HepG2 (cell line): ENCODE results near the gene AGER. TPM values are rescaled to one million over a fixed set of nuclear protein-coding genes. Genes with fewer than 3 reads are reported as not detected.
A peak's percentile ranks its signal among the peaks of the same experiment; 100 is the strongest.

Experiments
- AGO1 ChIP-seq: fragments of 200-400 bp; formaldehyde crosslinking; IDR thresholded peaks from 2 replicates; pipeline ENCODE4 v1.6.1; 2017; ENCODE audit warnings: mild to moderate bottlenecking, low read depth, low read length, moderate library complexity; ENCODE audit not compliant: poor library complexity, severe bottlenecking
- ATF4 ChIP-seq, 2 experiments: fragments of 450-650 bp in 1 of 2; sonication (generic) in 1 of 2; formaldehyde crosslinking; IDR thresholded peaks; 2 replicates each; pipeline versions ENCODE4 v1.5.0 to v1.8.0; 2020 to 2022; ENCODE audit warnings: mild to moderate bottlenecking in 1 of 2, missing genetic modification reagents in 1 of 2
- BHLHE40 ChIP-seq: IDR thresholded peaks from 2 replicates; pipeline ENCODE4 v1.6.1; 2011; ENCODE audit warnings: low read length, improper control_type of control experiment
- DBP ChIP-seq: sonication (generic); formaldehyde crosslinking; IDR thresholded peaks from 2 replicates; pipeline ENCODE4 v1.4.0; 2020; ENCODE audit warnings: missing genetic modification reagents; ENCODE audit errors: not compliant biosample characterization
- ETV5 ChIP-seq: IDR thresholded peaks from 2 replicates; pipeline ENCODE4 v1.6.1; 2018; ENCODE audit warnings: missing biosample characterization, missing genetic modification reagents, inconsistent platforms, borderline replicate concordance
- GPN1 ChIP-seq: sonication (generic); formaldehyde crosslinking; IDR thresholded peaks from 2 replicates; pipeline ENCODE4 v1.5.1; 2020; ENCODE audit warnings: missing genetic modification reagents, borderline replicate concordance
- JDP2 ChIP-seq: sonication (generic); formaldehyde crosslinking; IDR thresholded peaks from 2 replicates; pipeline ENCODE4 v1.8.1; 2022; ENCODE audit warnings: missing genetic modification reagents, borderline replicate concordance
- KDM3A ChIP-seq: IDR thresholded peaks from 2 replicates; pipeline ENCODE4 v1.6.1; 2018; ENCODE audit warnings: low read depth, missing compliant biosample characterization
- KLF12 ChIP-seq: sonication (generic); formaldehyde crosslinking; IDR thresholded peaks from 2 replicates; pipeline ENCODE4 v1.4.0; 2020; ENCODE audit warnings: missing genetic modification reagents, borderline replicate concordance
- MAZ ChIP-seq, 2 experiments: sonication (generic) in 1 of 2; formaldehyde crosslinking in 1 of 2; IDR thresholded peaks; 2 replicates each; pipeline versions ENCODE4 v1.5.0 to v1.6.1; 2012 to 2020; ENCODE audit warnings: low read depth in 2 of 2, mild to moderate bottlenecking in 2 of 2, borderline replicate concordance in 1 of 2, improper control_type of control experiment in 1 of 2, low read length in 1 of 2, missing genetic modification reagents in 1 of 2, moderate library complexity in 1 of 2
- MXI1 ChIP-seq: IDR thresholded peaks from 3 replicates; pipeline ENCODE4 v1.6.1; 2012; ENCODE audit warnings: low read depth, low read length, inconsistent platforms, borderline replicate concordance
- NFE2L1 ChIP-seq: sonication (generic); formaldehyde crosslinking; IDR thresholded peaks from 2 replicates; pipeline ENCODE4 v1.4.0; 2020; ENCODE audit warnings: missing genetic modification reagents, mild to moderate bottlenecking, borderline replicate concordance
- RNF219 ChIP-seq: sonication (generic); formaldehyde crosslinking; IDR thresholded peaks from 2 replicates; pipeline ENCODE4 v1.5.0; 2020; ENCODE audit warnings: mild to moderate bottlenecking, missing genetic modification reagents
- SIN3B ChIP-seq: fragments of 150-350 bp; IDR thresholded peaks from 2 replicates; pipeline ENCODE4 v1.6.1; 2014; ENCODE audit warnings: low read length
- SMC3 ChIP-seq: IDR thresholded peaks from 2 replicates; pipeline ENCODE4 v1.6.1; 2011; ENCODE audit warnings: low read length, improper control_type of control experiment
- THAP9 ChIP-seq: sonication (generic); formaldehyde crosslinking; IDR thresholded peaks from 2 replicates; pipeline ENCODE4; 2020; ENCODE audit warnings: missing genetic modification reagents, mild to moderate bottlenecking, borderline replicate concordance
- WIZ ChIP-seq: sonication (generic); formaldehyde crosslinking; IDR thresholded peaks from 2 replicates; pipeline ENCODE4 v1.5.1; 2020; ENCODE audit warnings: mild to moderate bottlenecking, missing genetic modification reagents
- ZNF160 ChIP-seq: sonication (generic); formaldehyde crosslinking; IDR thresholded peaks from 2 replicates; pipeline ENCODE4 v1.8.0; 2022; ENCODE audit warnings: mild to moderate bottlenecking, inconsistent platforms, missing genetic modification reagents
- ZNF564 ChIP-seq: sonication (generic); formaldehyde crosslinking; IDR thresholded peaks from 2 replicates; pipeline ENCODE4 v1.8.1; 2023; ENCODE audit warnings: mild to moderate bottlenecking, missing genetic modification reagents
- ZNF607 ChIP-seq: sonication (generic); formaldehyde crosslinking; IDR thresholded peaks from 2 replicates; pipeline ENCODE4 v1.5.1; 2020; ENCODE audit warnings: missing genetic modification reagents, mild to moderate bottlenecking, borderline replicate concordance
- polyA plus RNA-seq, 8 experiments: library from polyadenylated mRNA; depleted of rRNA in 3 of 8; stranded (reverse) in 7 of 8; unstranded in 1 of 8; fragments of >200 nt; fragmentation: Illumina TruSeq in 4 of 8; extraction: Trizol in 4 of 8; gene quantifications; 2 replicates each; pipeline versions ENCODE4 v1.2.1 to v1.2.3, GENCODE V29; 2011 to 2016; ENCODE audit warnings: low read depth in 4 of 8, missing spikeins in 1 of 8, mixed read lengths in 1 of 8; ENCODE audit not compliant: insufficient read depth in 1 of 8
- total RNA-seq, 5 experiments: library from RNA; depleted of rRNA; stranded (reverse); fragments of >200 nt; fragmentation: Illumina TruSeq; extraction: Trizol; gene quantifications; 2 replicates each; pipeline ENCODE4 v1.2.3, GENCODE V29; 2016; ENCODE audit warnings: low read depth in 1 of 5

The AGER gene
- total and polyA plus RNA-seq, 2 of the 13 experiments (the other 11 are each of a cell fraction or from before 2014, with no cell fraction given) = 1.9 to 5.1 TPM

- TF ChIP-seq RNF219 (no peak), WIZ (no peak), GPN1 (CRISPR knock-in tag) (no peak; the same call in 1 of the 2 replicates), AGO1 (peak; percentile 11), MXI1 (peak; percentile 88), ATF4 (CRISPR knock-in tag; IDR thresholded peaks at IDR 0.05) (peak in 1 of 2 experiments; percentile 12; a peak in 1 of 4 replicates), KDM3A (CRISPR knock-in tag) (peak; percentile 58), THAP9 (CRISPR knock-in tag) (peak; percentile 85; the same call in 1 of the 2 replicates), ZNF160 (CRISPR knock-in tag) (no peak; the same call in 1 of the 2 replicates), MAZ (IDR thresholded peaks at IDR 0.05; ENCODE audit: borderline replicate concordance, low read depth, low read length) (peak; percentile 73), MAZ (CRISPR knock-in tag; IDR thresholded peaks at IDR 0.05; ENCODE audit: low read depth) (peak; percentile 68), DBP (CRISPR knock-in tag) (no peak), ZNF607 (no peak), SIN3B (peak; percentile 73; the same call in 1 of the 2 replicates), NFE2L1 (peak; percentile 85; the same call in 1 of the 2 replicates), JDP2 (CRISPR knock-in tag) (no peak), SMC3 (no peak), KLF12 (CRISPR knock-in tag) (peak; percentile 68; the same call in 1 of the 2 replicates), BHLHE40 (peak; percentile 94), ETV5 (CRISPR knock-in tag) (peak; percentile 82), ZNF564 (peak; percentile 55)
Observed at GRCh38 chr6:32153564-32154513, 30.2 kb downstream of the AGER start, which contains the start of gene PPT2 (continued).
